HL-60 (cell line): ENCODE data around the gene CDIPT.

ENCODE experiments used
- DNase-seq, 2 experiments: peaks; one replicate each; pipeline ENCODE4 v3.0.0-alpha.2; 2010 to 2020; ENCODE audit warnings: low read depth in 1 of 2, low spot score in 1 of 2
- H3K27ac ChIP-seq: fragments of 250-450 bp; sonication (Bioruptor Pico); replicated peaks from 2 replicates; pipeline ENCODE4 v1.5.1; 2020; ENCODE audit warnings: mild to moderate bottlenecking, moderate library complexity
- H3K27me3 ChIP-seq: fragments of 250-450 bp; sonication (Bioruptor Pico); 2 replicates; pipeline ENCODE4 v1.5.1; 2021; ENCODE audit warnings: mild to moderate bottlenecking, moderate library complexity; ENCODE audit not compliant: insufficient read depth, poor library complexity, severe bottlenecking
- H3K4me3 ChIP-seq: replicated peaks from 2 replicates; pipeline ENCODE4 v1.5.1; 2011; ENCODE audit warnings: mild to moderate bottlenecking, control low read depth, low read length; ENCODE audit not compliant: insufficient read depth
- GABPA ChIP-seq: IDR thresholded peaks from 2 replicates; pipeline ENCODE4 v1.6.1; 2012; ENCODE audit warnings: low read depth
- POLR2AphosphoS5 ChIP-seq: IDR thresholded peaks from 2 replicates; pipeline ENCODE4 v1.6.1; 2012; ENCODE audit warnings: low read depth
- SPI1 ChIP-seq: IDR thresholded peaks from 2 replicates; pipeline ENCODE4 v1.6.1; 2012; ENCODE audit warnings: low read depth, mild to moderate bottlenecking, borderline replicate concordance
- TF ChIP-seq, protein P1 (sequence below): IDR thresholded peaks from 2 replicates; pipeline ENCODE4 v1.6.1; 2012; ENCODE audit warnings: low read depth; ENCODE audit not compliant: insufficient replicate concordance
- TF ChIP-seq, protein P2 (sequence below): IDR thresholded peaks from one replicate; pipeline ENCODE4 v1.5.1; 2011; ENCODE audit warnings: low read length, control low read depth, inconsistent platforms; ENCODE audit not compliant: insufficient read depth

CDIPT gene

DNA sequence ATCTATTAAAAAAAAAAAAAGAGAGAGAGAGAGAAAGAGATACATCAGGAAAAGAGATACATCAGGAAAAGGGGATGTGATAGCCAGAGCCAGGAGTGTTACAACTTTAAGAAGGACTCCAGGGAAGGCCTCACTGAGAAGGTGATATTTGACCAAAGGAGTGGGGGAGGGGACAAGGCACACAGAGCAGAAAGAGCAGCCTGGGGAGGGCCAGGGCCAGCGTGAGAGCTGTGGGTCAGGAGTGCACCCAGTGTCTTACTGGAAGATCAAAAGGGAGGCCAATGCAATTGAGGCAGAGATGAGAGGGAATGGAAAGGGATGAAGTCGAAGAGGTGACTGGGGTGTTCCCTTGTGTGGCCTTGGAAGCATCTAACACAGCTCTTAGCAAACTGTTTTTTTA lies 44.9 kb upstream of the CDIPT start:
- TF ChIP-seq SPI1 (no peak), POLR2AphosphoS5 (no peak), GABPA (no peak)
- TF ChIP-seq, protein P1, sequence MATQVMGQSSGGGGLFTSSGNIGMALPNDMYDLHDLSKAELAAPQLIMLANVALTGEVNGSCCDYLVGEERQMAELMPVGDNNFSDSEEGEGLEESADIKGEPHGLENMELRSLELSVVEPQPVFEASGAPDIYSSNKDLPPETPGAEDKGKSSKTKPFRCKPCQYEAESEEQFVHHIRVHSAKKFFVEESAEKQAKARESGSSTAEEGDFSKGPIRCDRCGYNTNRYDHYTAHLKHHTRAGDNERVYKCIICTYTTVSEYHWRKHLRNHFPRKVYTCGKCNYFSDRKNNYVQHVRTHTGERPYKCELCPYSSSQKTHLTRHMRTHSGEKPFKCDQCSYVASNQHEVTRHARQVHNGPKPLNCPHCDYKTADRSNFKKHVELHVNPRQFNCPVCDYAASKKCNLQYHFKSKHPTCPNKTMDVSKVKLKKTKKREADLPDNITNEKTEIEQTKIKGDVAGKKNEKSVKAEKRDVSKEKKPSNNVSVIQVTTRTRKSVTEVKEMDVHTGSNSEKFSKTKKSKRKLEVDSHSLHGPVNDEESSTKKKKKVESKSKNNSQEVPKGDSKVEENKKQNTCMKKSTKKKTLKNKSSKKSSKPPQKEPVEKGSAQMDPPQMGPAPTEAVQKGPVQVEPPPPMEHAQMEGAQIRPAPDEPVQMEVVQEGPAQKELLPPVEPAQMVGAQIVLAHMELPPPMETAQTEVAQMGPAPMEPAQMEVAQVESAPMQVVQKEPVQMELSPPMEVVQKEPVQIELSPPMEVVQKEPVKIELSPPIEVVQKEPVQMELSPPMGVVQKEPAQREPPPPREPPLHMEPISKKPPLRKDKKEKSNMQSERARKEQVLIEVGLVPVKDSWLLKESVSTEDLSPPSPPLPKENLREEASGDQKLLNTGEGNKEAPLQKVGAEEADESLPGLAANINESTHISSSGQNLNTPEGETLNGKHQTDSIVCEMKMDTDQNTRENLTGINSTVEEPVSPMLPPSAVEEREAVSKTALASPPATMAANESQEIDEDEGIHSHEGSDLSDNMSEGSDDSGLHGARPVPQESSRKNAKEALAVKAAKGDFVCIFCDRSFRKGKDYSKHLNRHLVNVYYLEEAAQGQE: no peak
- TF ChIP-seq, protein P2, sequence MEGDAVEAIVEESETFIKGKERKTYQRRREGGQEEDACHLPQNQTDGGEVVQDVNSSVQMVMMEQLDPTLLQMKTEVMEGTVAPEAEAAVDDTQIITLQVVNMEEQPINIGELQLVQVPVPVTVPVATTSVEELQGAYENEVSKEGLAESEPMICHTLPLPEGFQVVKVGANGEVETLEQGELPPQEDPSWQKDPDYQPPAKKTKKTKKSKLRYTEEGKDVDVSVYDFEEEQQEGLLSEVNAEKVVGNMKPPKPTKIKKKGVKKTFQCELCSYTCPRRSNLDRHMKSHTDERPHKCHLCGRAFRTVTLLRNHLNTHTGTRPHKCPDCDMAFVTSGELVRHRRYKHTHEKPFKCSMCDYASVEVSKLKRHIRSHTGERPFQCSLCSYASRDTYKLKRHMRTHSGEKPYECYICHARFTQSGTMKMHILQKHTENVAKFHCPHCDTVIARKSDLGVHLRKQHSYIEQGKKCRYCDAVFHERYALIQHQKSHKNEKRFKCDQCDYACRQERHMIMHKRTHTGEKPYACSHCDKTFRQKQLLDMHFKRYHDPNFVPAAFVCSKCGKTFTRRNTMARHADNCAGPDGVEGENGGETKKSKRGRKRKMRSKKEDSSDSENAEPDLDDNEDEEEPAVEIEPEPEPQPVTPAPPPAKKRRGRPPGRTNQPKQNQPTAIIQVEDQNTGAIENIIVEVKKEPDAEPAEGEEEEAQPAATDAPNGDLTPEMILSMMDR: no peak

DNA sequence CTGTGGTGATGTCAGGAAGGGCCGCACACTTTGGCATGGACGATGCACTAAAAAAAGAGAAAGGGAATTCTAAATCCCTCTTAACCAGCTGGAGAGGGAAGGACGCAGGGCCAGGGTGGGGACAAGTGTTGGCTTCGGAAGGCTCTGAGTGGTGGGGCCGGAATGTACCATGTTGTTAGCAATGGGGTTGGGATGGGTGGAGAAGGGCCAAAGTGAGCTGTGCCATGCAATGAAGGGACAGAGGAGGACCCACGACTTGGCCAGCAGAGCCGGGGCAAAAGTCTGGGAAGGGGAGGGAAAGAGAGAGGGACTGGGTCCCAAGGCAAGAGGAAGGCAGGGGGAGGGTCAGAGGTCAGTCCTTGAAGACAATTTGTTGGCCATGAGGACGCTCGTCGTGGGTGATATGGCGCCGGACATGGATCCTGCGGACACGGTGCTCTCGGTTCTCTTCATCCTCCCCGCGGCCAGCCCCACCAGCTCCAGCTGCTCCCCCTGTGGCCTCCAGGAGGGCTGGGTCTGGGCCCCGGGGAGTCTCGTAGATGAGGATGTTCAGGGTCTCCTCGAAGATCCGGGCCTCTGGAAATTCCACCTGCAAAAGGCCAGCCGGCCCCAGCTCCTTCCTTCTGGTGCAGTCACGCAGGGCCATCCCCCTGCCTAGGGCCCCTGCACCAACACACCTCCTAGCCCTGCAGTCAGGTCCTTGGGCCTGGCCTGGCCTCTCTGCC lies 43.7 kb upstream of the CDIPT start:
- TF ChIP-seq, protein P1: no peak
- TF ChIP-seq GABPA: no peak
- TF ChIP-seq, protein P2: no peak
- TF ChIP-seq POLR2AphosphoS5: no peak
- no peak for TF ChIP-seq SPI1
- Histone ChIP-seq H3K27ac (no peak overlapping the region), H3K4me3 (no peak overlapping the region), H3K27me3 (no peaks in the 10 kb centered on the region)
- DNase-seq: no peak

More for the DNA sequence above, 44.9 kb upstream of the CDIPT start:
- H3K4me3 ChIP-seq: no peak overlapping the region
- no peaks in the 10 kb centered on the region for H3K27me3 ChIP-seq
- DNase-seq: no peak
- no peak overlapping the region for H3K27ac ChIP-seq

DNA sequence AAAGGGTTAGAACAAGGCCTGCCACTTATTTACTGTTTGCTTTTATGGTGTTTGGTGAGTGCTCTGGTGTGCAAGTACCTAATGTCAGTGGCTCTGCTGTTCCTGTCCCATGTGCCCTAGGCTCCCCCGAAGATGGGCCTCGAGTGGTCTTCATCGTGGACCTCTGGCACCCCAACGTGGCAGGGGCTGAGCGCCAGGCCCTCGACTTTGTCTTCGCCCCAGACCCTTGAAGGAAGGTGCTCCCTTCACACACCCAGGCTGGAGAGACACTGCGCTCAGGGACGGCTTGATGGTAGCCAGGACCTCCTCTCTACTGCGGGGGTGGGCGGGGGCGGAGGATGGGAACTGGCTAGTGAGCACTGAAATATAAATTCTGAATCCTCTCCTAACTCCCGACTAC lies 42.6 kb upstream of the CDIPT start:
- no peak for DNase-seq
- no peak overlapping the region for H3K4me3 ChIP-seq
- no peaks in the 10 kb centered on the region for H3K27me3 ChIP-seq
- no peak overlapping the region for H3K27ac ChIP-seq
- TF ChIP-seq POLR2AphosphoS5 (no peak), SPI1 (no peak)
- TF ChIP-seq, protein P1: no peak
